Measurements from ENCODE around the gene PHTF2.
A peak's percentile ranks its signal among the peaks of the same experiment; 100 is the strongest.

Gene PHTF2

GRCh38 chr7:77800730-77801129 lies 2.2 kb downstream of the PHTF2 start:
- Histone ChIP-seq H3K9me3 (ENCODE audit: control insufficient read depth, insufficient read depth, low read depth, low read length) (no peaks in the 10 kb centered on the region), H3K36me3 (ENCODE audit: control insufficient read depth in 2 of 2, insufficient read depth in 1 of 2, low read length in 2 of 2) (no peaks in the 10 kb centered on the region; a peak in 1 of 3 replicates), H3K4me3 (ENCODE audit: low read depth, low read length) (no peak overlapping the region), H3K27ac (ENCODE audit: extremely low read depth, low read depth, low read length) (no peak overlapping the region), H3K4me1 (ENCODE audit: control insufficient read depth, insufficient read depth, low read length) (0 out of 2 replicates have a peak, but pooled peaks cover 5% of the 10 kb centered on the region)
- TF ChIP-seq ZNF600 (tag by site-specific recombination; IDR thresholded peaks at IDR 0.05) (no peak), ZNF18 (tag by site-specific recombination; IDR thresholded peaks at IDR 0.05) (peak; percentile 59), TSHZ1 (tag by site-specific recombination; IDR thresholded peaks at IDR 0.05; ENCODE audit: borderline replicate concordance) (no peak)
- ChIA-PET POLR2A (no interaction called here), CTCF (no interaction called here)

GRCh38 chr7:77802557-77803405 lies 4.2 kb downstream of the PHTF2 start:
- H3K4me1 ChIP-seq (ENCODE audit: control insufficient read depth, insufficient read depth, low read length) = 0 out of 2 replicates have a peak, but pooled peaks cover 5% of the 10 kb centered on the region
- H3K9me3 ChIP-seq (ENCODE audit: control insufficient read depth, insufficient read depth, low read depth, low read length) = no peaks in the 10 kb centered on the region
- ChIA-PET POLR2A (no interaction called here), CTCF (interaction anchor here (0.7 kb wide), 1 partner anchor 31 kb away, joined by 3 read pairs; no protein-coding TSS in a partner anchor)
- no peak overlapping the region for H3K27ac ChIP-seq (ENCODE audit: extremely low read depth, low read depth, low read length)
- no peaks in the 10 kb centered on the region for H3K36me3 ChIP-seq (ENCODE audit: control insufficient read depth in 2 of 2, insufficient read depth in 1 of 2, low read length in 2 of 2)
- no peak overlapping the region for H3K4me3 ChIP-seq (ENCODE audit: low read depth, low read length)
- TF ChIP-seq ZNF426 (tag by site-specific recombination; IDR thresholded peaks at IDR 0.05) = no peak
- no peak for TF ChIP-seq PRDM6 (tag by site-specific recombination; IDR thresholded peaks at IDR 0.05)
- TF ChIP-seq REPIN1 (tag by site-specific recombination; IDR thresholded peaks at IDR 0.05; ENCODE audit: low read depth) = no peak
- TF ChIP-seq ZBTB17 (tag by site-specific recombination; IDR thresholded peaks at IDR 0.05) = no peak
- no peak for TF ChIP-seq ZBTB49 (tag by site-specific recombination; IDR thresholded peaks at IDR 0.05; ENCODE audit: low read depth)
- TF ChIP-seq ZNF621 (tag by site-specific recombination; IDR thresholded peaks at IDR 0.05) = no peak
- no peak for TF ChIP-seq ZNF19 (tag by site-specific recombination; IDR thresholded peaks at IDR 0.05; ENCODE audit: low read depth)
- no peak for TF ChIP-seq ZNF701 (tag by site-specific recombination; IDR thresholded peaks at IDR 0.05)
- no peak for TF ChIP-seq SP2 (tag by site-specific recombination; IDR thresholded peaks at IDR 0.05)
- TF ChIP-seq ZNF624 (tag by site-specific recombination; IDR thresholded peaks at IDR 0.05) = no peak
- no peak for TF ChIP-seq ZNF394 (tag by site-specific recombination; IDR thresholded peaks at IDR 0.05; ENCODE audit: borderline replicate concordance)
- TF ChIP-seq ZNF518A (tag by site-specific recombination; conservative IDR thresholded peaks at IDR 0.05; ENCODE audit: low read depth) = no peak
- no peak for TF ChIP-seq ZNF341 (tag by site-specific recombination; IDR thresholded peaks at IDR 0.05; ENCODE audit: low read depth)
